Activated CD4-positive, CD25-positive, alpha-beta regulatory T cell treated with anti-CD3 and anti-CD28 coated beads, Interleukin-2, amount 50 U/mL, for 24 hours (primary cell): Measurements from ENCODE around the gene TFAP2E.

Experiments
- ATAC-seq, 2 donors: fragments of 150-1000 bp; cut with Tn5 transposase; one replicate each; pipeline ENCODE4 v1.10.0; 2021; ENCODE audit warnings: mild to moderate bottlenecking in 1 of 2, moderate library complexity in 1 of 2

The TFAP2E gene

GRCh38 chr1:35598895-35599294 lies 25.8 kb downstream of the TFAP2E start:
- ATAC-seq = no peak

- ATAC-seq = no peak
Measured at GRCh38 chr1:35599411-35599810, 26.3 kb downstream of the TFAP2E start.

DNA sequence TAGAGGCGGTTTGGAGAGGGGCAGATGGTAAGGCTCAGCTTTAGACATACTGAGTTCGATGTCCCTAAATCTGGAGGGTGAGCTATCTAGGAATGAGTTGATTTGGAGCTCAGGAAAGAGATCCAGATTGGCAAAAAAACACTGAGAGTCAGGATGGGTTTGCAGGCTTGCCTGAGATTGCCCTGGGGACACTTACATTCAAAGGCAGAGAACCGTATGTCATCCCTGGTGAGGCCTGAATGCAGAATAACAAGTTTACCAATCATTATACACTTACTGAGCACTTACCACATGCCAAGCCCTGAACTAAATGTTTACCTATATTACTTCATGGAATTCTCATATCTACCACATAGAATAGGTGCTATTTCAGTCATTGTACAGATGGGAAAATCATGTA lies 27.5 kb downstream of the TFAP2E start:
- ATAC-seq = no peak

DNA sequence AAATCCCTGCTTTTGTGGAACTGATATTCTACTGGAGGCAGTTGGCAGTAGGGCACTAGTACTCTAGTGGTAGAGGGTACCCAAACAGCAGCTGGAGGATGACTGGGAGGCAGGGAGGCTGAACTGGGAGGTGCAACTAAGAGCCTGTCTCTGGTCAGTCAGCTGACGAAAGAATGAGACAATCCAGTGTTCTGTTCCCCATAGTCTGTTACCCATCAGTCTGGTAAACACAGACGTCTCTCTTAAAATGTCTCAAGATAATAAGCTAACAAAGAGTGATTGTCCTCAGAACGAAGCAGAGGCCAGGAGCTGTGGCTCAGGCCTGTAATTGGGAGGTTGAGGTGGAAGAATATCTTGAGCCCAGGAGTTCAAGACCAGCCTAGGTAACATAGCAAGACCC lies 30.4 kb downstream of the TFAP2E start:
- ATAC-seq = no peak

DNA sequence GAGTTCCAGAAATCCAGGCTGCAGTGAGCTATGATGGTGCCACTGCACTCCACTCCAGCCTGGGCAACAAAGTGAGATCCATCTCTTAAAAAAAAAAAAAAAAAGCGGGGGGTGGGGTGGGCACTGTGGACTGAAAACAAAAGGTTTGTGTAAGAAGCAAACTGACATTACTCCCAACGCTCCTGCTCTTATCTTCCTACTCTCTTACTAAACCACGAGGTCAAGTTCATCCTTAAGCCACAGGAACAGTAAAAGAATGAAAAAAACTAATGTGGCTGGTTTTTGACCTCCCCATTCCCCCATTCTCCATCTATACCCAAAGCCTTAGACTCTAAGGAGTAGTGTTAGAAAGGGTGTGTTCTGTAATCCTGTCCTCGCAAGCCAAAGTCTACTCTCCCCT lies 30.8 kb downstream of the TFAP2E start:
- no peak for ATAC-seq

- no peak for ATAC-seq
Measured at GRCh38 chr1:35605071-35605866, 32.2 kb downstream of the TFAP2E start.

- no peak for ATAC-seq
Measured at GRCh38 chr1:35605867-35606182, 32.7 kb downstream of the TFAP2E start.

DNA sequence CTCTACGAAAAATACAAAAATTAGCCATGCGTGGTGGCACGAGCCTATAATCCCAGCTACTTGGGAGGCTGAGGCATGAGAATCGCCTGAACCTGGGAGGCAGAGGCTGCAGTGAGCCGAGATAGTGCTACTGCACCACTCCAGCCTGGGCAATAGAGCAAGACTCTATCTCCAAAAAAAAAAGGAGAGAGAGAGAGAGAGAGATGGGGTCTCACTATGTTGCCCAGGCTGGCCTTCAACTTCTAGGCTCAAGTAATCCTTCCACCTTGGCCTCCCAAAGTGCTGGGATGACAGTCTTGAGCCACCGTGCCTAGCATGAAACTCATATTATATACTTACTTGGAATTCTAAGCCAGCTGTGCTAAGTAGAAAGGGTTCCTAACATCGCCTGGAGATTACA lies 38.5 kb downstream of the TFAP2E start:
- no peak for ATAC-seq

DNA sequence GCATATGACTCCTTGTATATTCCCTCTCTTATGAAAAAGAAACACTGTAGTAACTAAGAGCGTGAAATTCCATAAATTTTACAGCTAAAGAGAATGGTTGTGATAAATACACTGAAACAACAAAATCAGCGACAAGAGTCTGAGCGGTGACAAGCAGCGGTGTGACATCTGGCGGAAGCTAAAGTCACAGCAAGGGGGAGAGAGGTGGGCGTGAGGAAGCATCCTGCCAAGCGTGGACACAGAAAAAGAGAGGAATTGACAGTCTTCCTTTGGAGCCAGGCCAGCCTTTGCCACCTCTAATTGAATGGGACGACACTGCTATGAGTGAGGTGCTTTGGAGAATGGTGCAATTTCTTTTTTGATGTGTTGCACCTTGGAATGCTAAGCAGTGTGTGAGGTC lies 42.3 kb downstream of the TFAP2E start:
- ATAC-seq = no peak

DNA sequence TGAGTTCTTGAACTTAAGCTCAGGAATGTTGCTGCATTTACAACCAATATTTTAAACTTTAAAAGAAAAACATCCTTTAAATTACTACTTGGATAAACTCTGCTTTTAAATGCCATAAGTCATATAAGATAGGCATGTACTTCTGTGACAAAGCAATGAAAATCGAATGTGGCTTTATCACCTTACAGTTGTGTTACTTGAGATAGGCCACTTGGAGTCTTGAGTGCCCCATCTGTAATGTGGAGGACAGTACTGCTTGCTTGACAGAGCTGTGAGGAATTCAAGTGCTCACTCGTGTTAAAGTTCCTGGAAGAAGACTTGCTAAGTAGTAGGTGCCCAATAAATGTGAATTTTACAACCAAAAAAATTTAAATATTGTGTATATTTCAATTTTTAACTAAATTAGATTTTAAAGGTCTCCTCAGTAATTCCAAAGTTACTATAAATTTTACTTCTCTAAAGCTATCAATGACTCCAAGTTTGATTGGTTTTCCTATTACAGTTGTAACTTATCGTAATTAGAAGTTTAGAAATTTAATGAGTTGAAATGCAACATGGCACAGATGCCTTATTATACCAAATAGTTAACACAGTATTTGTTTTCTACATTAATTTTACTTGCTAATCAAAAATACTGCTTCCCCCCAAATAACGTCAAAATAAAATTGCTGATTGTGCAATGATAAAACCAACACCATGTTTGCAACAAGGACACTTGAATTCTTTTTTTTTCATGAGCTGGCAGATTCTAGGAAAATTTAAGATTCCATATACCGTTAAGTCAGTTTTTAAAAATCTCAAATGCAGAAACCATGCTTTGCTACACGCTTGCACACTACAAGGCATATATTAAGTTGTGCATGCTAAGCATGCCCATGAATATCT lies 46.4 kb downstream of the TFAP2E start:
- ATAC-seq = no peak

GRCh38 chr1:35622510-35623178 lies 49.5 kb downstream of the TFAP2E start:
- ATAC-seq = no peak

GRCh38 chr1:35623832-35624231 lies 50.7 kb downstream of the TFAP2E start:
- no peak for ATAC-seq

DNA sequence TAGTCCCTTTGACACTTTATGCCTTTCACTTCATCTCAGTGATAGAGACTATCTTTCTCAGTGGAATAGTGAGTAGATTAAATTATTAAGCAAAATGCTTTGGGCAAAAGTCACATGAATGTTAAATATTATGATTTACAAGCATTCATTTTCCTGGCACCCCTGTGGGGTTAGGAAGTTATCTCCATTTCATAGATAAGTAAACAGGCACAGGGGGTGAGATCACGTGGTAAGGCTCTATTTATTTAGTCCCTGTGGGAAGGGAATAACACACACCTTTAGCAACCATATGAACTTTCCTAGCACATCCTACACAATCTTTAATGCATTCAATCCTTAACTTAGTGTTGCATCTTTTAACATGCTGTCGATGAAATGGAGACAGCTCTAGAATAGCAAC lies 55.9 kb downstream of the TFAP2E start:
- ATAC-seq = no peak

GRCh38 chr1:35631396-35631795 lies 58.3 kb downstream of the TFAP2E start:
- no peak for ATAC-seq

DNA sequence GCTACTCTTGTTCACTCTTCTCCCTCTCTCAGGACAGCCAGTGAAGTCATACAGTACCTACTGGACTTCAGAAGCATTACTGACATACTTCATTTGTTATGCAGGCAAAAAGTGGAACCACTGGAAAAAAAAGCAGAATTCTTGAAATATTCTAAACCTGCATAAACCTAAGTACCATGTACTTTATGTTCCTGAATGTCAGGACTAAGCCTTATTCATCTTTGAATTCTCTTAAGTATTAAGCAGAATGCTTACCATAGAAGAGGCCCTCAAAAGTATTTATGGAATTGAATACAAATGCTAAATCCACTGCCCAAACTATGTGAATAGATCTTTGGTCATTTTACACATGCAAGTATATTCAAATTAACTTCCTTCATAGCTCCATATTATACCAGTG lies 60.4 kb downstream of the TFAP2E start:
- ATAC-seq = no peak

DNA sequence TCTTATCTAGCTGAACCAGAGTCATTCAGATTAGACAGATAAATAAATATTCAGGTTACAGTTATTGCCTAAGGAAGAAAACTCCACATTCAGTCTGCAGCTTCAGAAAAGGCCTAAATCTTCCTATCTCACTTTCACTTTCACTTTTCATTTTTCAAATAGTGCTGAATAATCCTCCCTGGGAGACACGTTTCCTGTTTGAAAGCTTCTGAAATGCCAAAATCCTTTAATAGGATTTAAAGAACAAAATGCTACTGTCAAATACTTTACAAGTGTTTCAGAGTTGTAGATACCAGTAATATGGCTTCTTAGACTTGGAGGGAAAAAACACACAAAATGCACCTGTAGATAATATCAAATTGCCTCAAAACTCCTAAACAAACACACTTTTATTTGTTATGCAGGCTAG lies 64.3 kb downstream of the TFAP2E start:
- no peak for ATAC-seq

DNA sequence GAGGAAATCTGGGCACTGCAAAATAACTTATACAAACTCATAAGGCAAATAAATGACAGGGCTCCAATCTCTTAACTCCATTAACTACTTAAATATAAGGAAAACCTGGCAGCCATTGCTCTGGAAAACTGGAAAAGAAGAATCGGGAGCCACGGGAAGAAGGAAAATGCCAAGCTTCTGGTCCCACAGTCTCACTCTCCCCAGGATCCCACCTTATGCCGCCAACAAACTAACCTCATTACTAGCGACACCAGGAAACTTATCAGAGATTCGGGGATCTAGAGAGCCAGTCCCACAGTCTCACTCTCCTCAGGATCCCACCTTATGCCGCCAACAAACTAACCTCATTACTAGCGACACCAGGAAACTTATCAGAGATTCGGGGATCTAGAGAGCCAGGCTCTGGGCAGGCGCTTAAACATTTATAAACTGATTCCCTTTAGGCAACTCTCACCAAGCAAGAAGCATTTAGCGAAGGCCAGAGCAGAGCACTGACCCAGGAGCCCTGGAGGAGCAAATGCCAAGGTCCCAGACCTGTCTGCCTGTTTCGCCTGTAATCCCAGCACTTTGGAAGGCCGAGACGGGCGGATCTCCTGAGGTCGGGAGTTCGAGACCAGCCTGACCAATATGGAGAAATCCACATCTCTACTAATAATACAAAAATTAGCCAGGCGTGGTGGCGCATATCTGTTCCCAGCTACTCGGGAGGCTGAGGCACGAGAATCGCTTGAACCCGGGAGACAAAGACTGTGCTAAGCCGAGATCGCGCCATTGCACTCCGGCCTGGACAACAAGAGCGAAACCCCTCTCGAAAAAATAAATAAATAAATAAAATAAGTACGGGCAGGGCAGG lies 67.5 kb downstream of the TFAP2E start:
- no peak for ATAC-seq

GRCh38 chr1:35641233-35641866 lies 68.2 kb downstream of the TFAP2E start, which contains the start of gene PSMB2:
PSMB2 (minus strand) TSS chr1:35641526; CDS start chr1:35641432, 94 bp downstream.
- ATAC-seq = peak; percentile 93 to 94

GRCh38 chr1:35642471-35642955 lies 69.4 kb downstream of the TFAP2E start:
- ATAC-seq = no peak

DNA sequence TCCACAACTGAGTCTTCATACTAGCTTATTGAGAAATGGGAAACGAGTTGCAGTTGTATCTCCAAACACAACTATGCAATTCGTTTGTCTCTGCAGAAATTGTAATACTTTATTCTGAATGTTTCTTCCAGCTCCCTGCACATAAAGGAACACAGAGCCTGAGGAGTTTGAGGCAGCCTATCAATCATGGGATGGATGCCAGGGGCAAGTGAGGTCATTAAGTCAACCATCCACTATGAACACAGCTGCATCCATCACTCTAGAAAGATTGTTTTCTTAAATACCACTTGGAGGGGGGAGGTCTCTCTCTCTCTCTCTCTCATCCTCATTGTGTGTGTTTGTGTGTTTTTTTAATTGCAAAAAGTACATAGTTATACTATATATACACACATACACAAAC lies 71.1 kb downstream of the TFAP2E start:
- ATAC-seq = no peak
